HK-2 (cell line): ENCODE results near the gene HTRA3.
"Not testable (repeated sequence)": the region's sequence is repeated elsewhere in the genome, so short reads cannot be mapped to it uniquely, and the experiment has no call there.

Experiments
- DNase-seq: peaks from one replicate; pipeline ENCODE4 v3.0.0-alpha.2; 2018; ENCODE audit not compliant: unreplicated experiment

The HTRA3 gene

GRCh38 chr4:8342651-8343261 is 73.2 kb downstream of the HTRA3 start:
- no peak for DNase-seq

- DNase-seq = no peak
Observed at GRCh38 chr4:8343262-8343966, 73.9 kb downstream of the HTRA3 start.

GRCh38 chr4:8343967-8344331 is 74.4 kb downstream of the HTRA3 start:
- no peak for DNase-seq

- no peak for DNase-seq
Observed at GRCh38 chr4:8344377-8344776, 74.8 kb downstream of the HTRA3 start.

GRCh38 chr4:8345053-8345945 is 75.7 kb downstream of the HTRA3 start:
- no peak for DNase-seq

- no peak for DNase-seq
Observed at GRCh38 chr4:8345946-8346814, 76.6 kb downstream of the HTRA3 start.

- DNase-seq = no peak
Observed at GRCh38 chr4:8346838-8347605, 77.5 kb downstream of the HTRA3 start.

- no peak for DNase-seq
Observed at GRCh38 chr4:8347660-8348059, 78.1 kb downstream of the HTRA3 start.

GRCh38 chr4:8348071-8348470 is 78.5 kb downstream of the HTRA3 start:
- no peak for DNase-seq

GRCh38 chr4:8349236-8349635 is 79.7 kb downstream of the HTRA3 start:
- DNase-seq = not testable (repeated sequence)

GRCh38 chr4:8349664-8350236 is 80.2 kb downstream of the HTRA3 start:
- DNase-seq = no peak

- no peak for DNase-seq
Observed at GRCh38 chr4:8350352-8350751, 80.8 kb downstream of the HTRA3 start.

GRCh38 chr4:8350841-8351461 is 81.4 kb downstream of the HTRA3 start:
- no peak for DNase-seq

- DNase-seq = no peak
Observed at GRCh38 chr4:8351931-8352367, 82.4 kb downstream of the HTRA3 start.

- no peak for DNase-seq
Observed at GRCh38 chr4:8352368-8353157, 83.0 kb downstream of the HTRA3 start.

GRCh38 chr4:8353158-8353669 is 83.7 kb downstream of the HTRA3 start:
- no peak for DNase-seq

GRCh38 chr4:8353912-8354453 is 84.4 kb downstream of the HTRA3 start:
- no peak for DNase-seq

- no peak for DNase-seq
Observed at GRCh38 chr4:8355306-8355705, 85.8 kb downstream of the HTRA3 start.
